Keratinocyte (primary cell): ENCODE results near the gene SETDB1. TPM values are rescaled to one million over a fixed set of nuclear protein-coding genes. Genes with fewer than 3 reads are reported as not detected.

Experiments used
- DNase-seq: peaks from one replicate; pipeline ENCODE4 v3.0.0-alpha.2; 2011; ENCODE audit warnings: low read depth, missing footprints, low spot score
- FAIRE-seq: peaks from 2 replicates; lab custom pipeline; 2011; peaks lifted over from hg19 to GRCh38; lab: Jason Lieb, UNC
- H2AFZ ChIP-seq: 2 replicates; pipeline ENCODE4 v1.6.0; 2012; ENCODE audit warnings: low read length, control low read depth, inconsistent platforms; ENCODE audit not compliant: control insufficient read depth
- H3K27ac ChIP-seq: 2 replicates; pipeline ENCODE4 v1.5.1; 2011; ENCODE audit warnings: low read length; ENCODE audit not compliant: control insufficient read depth, insufficient read depth
- H3K27me3 ChIP-seq: 3 replicates; pipeline ENCODE4 v1.6.0; 2011; ENCODE audit warnings: low read length; ENCODE audit not compliant: control insufficient read depth, insufficient read depth; ENCODE audit errors: extremely low read depth
- H3K36me3 ChIP-seq, 2 experiments: 2 replicates in 1 of 2; 3 replicates in 1 of 2; pipeline ENCODE4 v1.5.1; 2011; ENCODE audit warnings: low read length in 2 of 2, mild to moderate bottlenecking in 1 of 2; ENCODE audit not compliant: control insufficient read depth in 2 of 2, insufficient read depth in 2 of 2; ENCODE audit errors: extremely low read depth in 1 of 2
- H3K4me1 ChIP-seq: 3 replicates; pipeline ENCODE4 v1.5.1; 2011; ENCODE audit warnings: low read length; ENCODE audit not compliant: control insufficient read depth, insufficient read depth; ENCODE audit errors: extremely low read depth
- H3K4me2 ChIP-seq: 3 replicates; pipeline ENCODE4 v1.6.0; 2011; ENCODE audit warnings: low read depth, low read length; ENCODE audit not compliant: control insufficient read depth, insufficient read depth; ENCODE audit errors: extremely low read depth
- H3K4me3 ChIP-seq, 3 experiments: fragments of 200-600 bp in 1 of 3; sonication (generic) in 1 of 3; 2 replicates in 2 of 3; 3 replicates in 1 of 3; pipeline ENCODE4 v1.5.1; 2011 to 2016; ENCODE audit warnings: low read length in 3 of 3, mild to moderate bottlenecking in 3 of 3, control low read depth in 2 of 3, inconsistent platforms in 1 of 3, low read depth in 1 of 3, mixed read lengths in 1 of 3, mixed run types in 1 of 3, moderate library complexity in 1 of 3; ENCODE audit not compliant: control insufficient read depth in 2 of 3, insufficient read depth in 2 of 3; ENCODE audit errors: extremely low read depth in 1 of 3
- H3K79me2 ChIP-seq: 2 replicates; pipeline ENCODE4 v1.6.0; 2012; ENCODE audit warnings: low read length; ENCODE audit not compliant: control insufficient read depth, insufficient read depth
- H3K9ac ChIP-seq: 3 replicates; pipeline ENCODE4 v1.6.0; 2011; ENCODE audit warnings: low read length; ENCODE audit not compliant: control insufficient read depth, insufficient read depth; ENCODE audit errors: extremely low read depth
- H3K9me1 ChIP-seq: 3 replicates; pipeline ENCODE4 v1.6.0; 2011; ENCODE audit warnings: low read length; ENCODE audit not compliant: control insufficient read depth, insufficient read depth; ENCODE audit errors: extremely low read depth
- H3K9me3 ChIP-seq: 2 replicates; pipeline ENCODE4 v1.5.1; 2012; ENCODE audit warnings: low read depth, low read length; ENCODE audit not compliant: control insufficient read depth
- H4K20me1 ChIP-seq: 3 replicates; pipeline ENCODE4 v1.6.0; 2011; ENCODE audit warnings: low read length; ENCODE audit not compliant: control insufficient read depth, insufficient read depth; ENCODE audit errors: extremely low read depth
- EZH2 ChIP-seq: IDR thresholded peaks from one replicate; pipeline ENCODE4 v1.6.1; 2012; ENCODE audit warnings: inconsistent platforms, mild to moderate bottlenecking, low read length, moderate library complexity
- dilution Hi-C: fragments of 300-500 bp; cut with MboI; formaldehyde crosslinking; loops from one replicate; pipeline ENCODE4 v1.7.0; 2020; ENCODE audit warnings: low sequenced_read_pairs; ENCODE audit not compliant: extremely low pct_ligation_motif_present
- polyA plus RNA-seq, 5 experiments: library from polyadenylated mRNA; depleted of rRNA in 3 of 5; stranded (reverse) in 3 of 5; stranded (forward) in 1 of 5; unstranded in 1 of 5; fragments of >200 nt; gene quantifications; 1 replicate in 1 of 5; 2 replicates in 3 of 5; 3 replicates in 1 of 5; pipeline versions ENCODE4 v1.2.1 to v1.2.3, GENCODE V29; 2011 to 2012; ENCODE audit warnings: missing spikeins in 2 of 5, low read depth in 1 of 5, low replicate concordance in 1 of 5
- TF ChIP-seq, protein P1 (sequence below), 3 experiments: IDR thresholded peaks in 1 of 3; conservative IDR thresholded peaks in 1 of 3; optimal IDR thresholded peaks in 1 of 3; 2 replicates in 2 of 3; 3 replicates in 1 of 3; pipeline versions ENCODE3 to v1.5.1; 2011; ENCODE audit warnings: low read length in 3 of 3, mild to moderate bottlenecking in 3 of 3, moderate library complexity in 2 of 3, control low read depth in 1 of 3, inconsistent platforms in 1 of 3; ENCODE audit not compliant: insufficient read depth in 2 of 3; ENCODE audit errors: extremely low read depth in 1 of 3

The SETDB1 gene
- polyA plus RNA-seq, 1 donor (not counting 4 experiments of a cell fraction or from before 2014, with no cell fraction given): 31.3 TPM

DNA sequence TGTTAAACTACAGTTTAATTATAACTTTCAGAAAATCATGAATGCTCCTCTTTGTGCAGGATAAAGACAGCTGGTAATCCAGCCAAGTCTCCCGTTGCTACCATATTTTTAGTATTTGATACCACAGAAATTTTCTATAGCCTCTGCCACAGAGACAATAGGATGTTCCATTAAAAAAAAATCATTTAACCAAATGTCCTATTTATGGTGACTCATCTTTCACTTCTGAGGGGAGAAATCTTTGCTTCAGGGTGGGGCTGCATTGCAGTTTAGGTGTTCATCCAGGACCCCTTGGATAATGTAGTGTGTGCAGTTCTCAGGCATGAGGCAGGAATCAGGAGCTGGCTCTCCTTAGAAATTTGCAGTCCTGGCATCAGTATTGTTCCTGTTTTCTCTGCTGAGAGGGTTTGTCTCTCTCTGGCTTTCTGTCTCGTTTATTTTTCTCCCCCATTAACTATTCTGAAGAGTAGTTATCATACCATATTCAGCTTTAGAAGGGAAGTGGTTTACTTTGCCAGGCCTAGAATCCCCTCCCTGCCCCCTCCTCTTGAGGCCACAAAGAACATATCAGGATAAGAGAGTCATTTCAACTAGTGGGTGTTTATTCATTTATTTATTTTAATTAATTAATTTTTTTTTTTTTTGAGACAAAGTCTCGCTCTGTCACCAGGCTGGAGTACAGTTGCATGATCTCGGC, 85.1 kb downstream of the SETDB1 start:
- no peak overlapping the region for H3K27ac ChIP-seq
- H3K4me3 ChIP-seq: no peak overlapping the region
- no peak overlapping the region for H3K4me2 ChIP-seq
- H4K20me1 ChIP-seq: no peaks in the 10 kb centered on the region
- H3K36me3 ChIP-seq: peaks cover 0 to 4% of the 10 kb centered on the region in 2 experiments
- no peak overlapping the region for H2AFZ ChIP-seq
- H3K9me3 ChIP-seq: no peaks in the 10 kb centered on the region
- peaks cover 26% of the 10 kb centered on the region for H3K4me1 ChIP-seq
- no peak overlapping the region for H3K9ac ChIP-seq
- no peaks in the 10 kb centered on the region for H3K79me2 ChIP-seq
- no peak for TF ChIP-seq EZH2
- TF ChIP-seq, protein P1, sequence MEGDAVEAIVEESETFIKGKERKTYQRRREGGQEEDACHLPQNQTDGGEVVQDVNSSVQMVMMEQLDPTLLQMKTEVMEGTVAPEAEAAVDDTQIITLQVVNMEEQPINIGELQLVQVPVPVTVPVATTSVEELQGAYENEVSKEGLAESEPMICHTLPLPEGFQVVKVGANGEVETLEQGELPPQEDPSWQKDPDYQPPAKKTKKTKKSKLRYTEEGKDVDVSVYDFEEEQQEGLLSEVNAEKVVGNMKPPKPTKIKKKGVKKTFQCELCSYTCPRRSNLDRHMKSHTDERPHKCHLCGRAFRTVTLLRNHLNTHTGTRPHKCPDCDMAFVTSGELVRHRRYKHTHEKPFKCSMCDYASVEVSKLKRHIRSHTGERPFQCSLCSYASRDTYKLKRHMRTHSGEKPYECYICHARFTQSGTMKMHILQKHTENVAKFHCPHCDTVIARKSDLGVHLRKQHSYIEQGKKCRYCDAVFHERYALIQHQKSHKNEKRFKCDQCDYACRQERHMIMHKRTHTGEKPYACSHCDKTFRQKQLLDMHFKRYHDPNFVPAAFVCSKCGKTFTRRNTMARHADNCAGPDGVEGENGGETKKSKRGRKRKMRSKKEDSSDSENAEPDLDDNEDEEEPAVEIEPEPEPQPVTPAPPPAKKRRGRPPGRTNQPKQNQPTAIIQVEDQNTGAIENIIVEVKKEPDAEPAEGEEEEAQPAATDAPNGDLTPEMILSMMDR (optimal IDR thresholded peaks at IDR 0.05 in 1 of 3, IDR thresholded peaks at IDR 0.05 in 1 of 3, conservative IDR thresholded peaks at IDR 0.05 in 1 of 3; ENCODE audit: extremely low read depth in 1 of 3, insufficient read depth in 2 of 3, low read length in 3 of 3): no peak
- dilution Hi-C loops: no loop called here
- H3K27me3 ChIP-seq: no peaks in the 10 kb centered on the region
- no peak for FAIRE-seq
- DNase-seq: no peak
- peaks cover 2% of the 10 kb centered on the region for H3K9me1 ChIP-seq

- Histone ChIP-seq H3K4me1 (peaks cover 11% of the 10 kb centered on the region), H3K9ac (no peak overlapping the region), H3K9me1 (peaks cover 2% of the 10 kb centered on the region), H2AFZ (no peak overlapping the region), H3K27ac (no peak overlapping the region), H3K36me3 (peaks cover 0 to 4% of the 10 kb centered on the region in 2 experiments), H3K4me3 (no peak overlapping the region), H3K79me2 (no peaks in the 10 kb centered on the region), H3K4me2 (no peak overlapping the region), H4K20me1 (no peaks in the 10 kb centered on the region), H3K27me3 (no peaks in the 10 kb centered on the region), H3K9me3 (no peaks in the 10 kb centered on the region)
- no peak for TF ChIP-seq EZH2
- TF ChIP-seq, protein P1 (optimal IDR thresholded peaks at IDR 0.05 in 1 of 3, IDR thresholded peaks at IDR 0.05 in 1 of 3, conservative IDR thresholded peaks at IDR 0.05 in 1 of 3; ENCODE audit: extremely low read depth in 1 of 3, insufficient read depth in 2 of 3, low read length in 3 of 3): no peak
- no peak for DNase-seq
- dilution Hi-C loops: no loop called here
- FAIRE-seq: no peak
Measured at GRCh38 chr1:151012684-151013471, 86.7 kb downstream of the SETDB1 start.
